Mucosa of rectum (tissue), 2 donors: ENCODE data around the gene GRIPAP1.

ENCODE experiments used
- H3K27ac ChIP-seq, 2 donors: one replicate each; pipeline ENCODE4 v1.7.0; 2013; ENCODE audit warnings: inconsistent platforms in 2 of 2, low read depth in 2 of 2, low read length in 2 of 2
- H3K27me3 ChIP-seq, 2 donors: one replicate each; pipeline ENCODE4 v1.7.0; 2013; ENCODE audit warnings: low read length in 2 of 2; ENCODE audit not compliant: control insufficient read depth in 2 of 2, insufficient read depth in 2 of 2
- H3K36me3 ChIP-seq, 2 donors: one replicate each; pipeline ENCODE4 v1.7.0; 2013; ENCODE audit warnings: low read length in 2 of 2; ENCODE audit not compliant: control insufficient read depth in 2 of 2, insufficient read depth in 2 of 2
- H3K4me1 ChIP-seq, 2 donors: one replicate each; pipeline ENCODE4 v1.7.0; 2013; ENCODE audit warnings: low read length in 2 of 2, mild to moderate bottlenecking in 1 of 2; ENCODE audit not compliant: control insufficient read depth in 2 of 2, insufficient read depth in 2 of 2
- H3K4me3 ChIP-seq, 2 donors: one replicate each; pipeline ENCODE4 v1.7.0; 2013; ENCODE audit warnings: low read length in 2 of 2
- H3K9ac ChIP-seq, 2 donors: one replicate each; pipeline ENCODE4 v1.7.0; 2013; ENCODE audit warnings: low read length in 2 of 2, low read depth in 1 of 2, mild to moderate bottlenecking in 1 of 2
- H3K9me3 ChIP-seq, 2 donors: one replicate each; pipeline ENCODE4 v1.7.0; 2013; ENCODE audit warnings: low read length in 2 of 2; ENCODE audit not compliant: control insufficient read depth in 2 of 2
- donor health status: healthy.
- donor health status: Normal muscosa, but diverticular disease.

GRIPAP1 gene

GRCh38 chrX:48965959-48966358 lies 36.1 kb downstream of the GRIPAP1 start:
- Histone ChIP-seq H3K4me3 (no peak overlapping the region), H3K4me1 (no peaks in the 10 kb centered on the region), H3K9ac (no peak overlapping the region)

GRCh38 chrX:48961585-48962091 lies 40.4 kb downstream of the GRIPAP1 start:
- Histone ChIP-seq H3K4me1 (peaks cover 2 to 5% of the 10 kb centered on the region in 2 donors), H3K4me3 (no peak overlapping the region), H3K27me3 (no peaks in the 10 kb centered on the region), H3K27ac (peak overlapping the region; percentile 41 to 53), H3K9me3 (no peaks in the 10 kb centered on the region), H3K36me3 (no peaks in the 10 kb centered on the region), H3K9ac (no peak overlapping the region)

More at GRCh38 chrX:48965959-48966358, 36.1 kb downstream of the GRIPAP1 start:
- no peak overlapping the region for H3K27ac ChIP-seq
- no peaks in the 10 kb centered on the region for H3K36me3 ChIP-seq
- H3K27me3 ChIP-seq: no peaks in the 10 kb centered on the region
- no peaks in the 10 kb centered on the region for H3K9me3 ChIP-seq

DNA sequence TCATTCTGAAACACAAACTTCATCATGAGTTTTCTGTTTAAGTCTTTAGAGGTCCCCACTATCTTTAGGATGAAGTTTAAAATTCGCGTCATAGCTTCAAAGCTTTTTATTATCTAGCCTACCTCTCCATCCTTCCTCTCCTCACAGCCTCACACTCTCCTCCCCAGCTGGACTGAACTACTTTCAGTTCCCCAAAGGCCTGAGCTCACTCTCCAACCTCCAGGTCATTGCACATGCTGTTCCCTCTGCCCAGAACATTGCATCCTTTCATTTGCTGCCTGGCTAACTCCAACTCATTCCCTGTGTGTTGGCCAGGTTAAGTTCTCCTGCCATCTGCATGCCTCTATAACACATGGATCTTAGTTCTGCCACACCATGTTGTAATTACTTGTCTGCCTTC lies 41.8 kb downstream of the GRIPAP1 start:
- Histone ChIP-seq H3K9me3 (no peaks in the 10 kb centered on the region), H3K4me1 (peaks cover 8 to 17% of the 10 kb centered on the region in 2 donors), H3K36me3 (no peaks in the 10 kb centered on the region), H3K27ac (no peak overlapping the region), H3K27me3 (no peaks in the 10 kb centered on the region), H3K4me3 (no peak overlapping the region), H3K9ac (no peak overlapping the region)

DNA sequence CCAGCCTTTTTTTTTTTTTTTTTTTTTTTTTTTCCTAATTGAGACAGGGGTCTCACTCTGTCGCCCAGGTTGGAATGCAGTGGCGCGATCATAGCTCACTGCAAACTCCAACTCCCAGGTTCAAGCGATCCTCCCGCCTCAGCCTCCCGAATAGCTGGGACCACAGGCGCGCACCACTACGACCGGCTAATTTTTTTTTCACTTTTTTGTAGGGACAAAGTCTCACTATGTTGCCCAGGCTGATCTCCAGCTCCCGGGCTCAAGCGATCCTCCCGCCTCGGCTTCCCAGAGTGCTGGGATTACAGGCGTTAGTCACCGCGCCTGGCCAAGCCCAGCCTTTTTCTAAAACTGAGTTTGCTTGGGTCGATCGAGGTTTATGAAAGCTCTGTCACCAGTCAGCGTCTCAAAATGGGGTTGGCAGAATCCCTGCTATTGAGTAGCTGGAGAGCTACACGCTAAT lies 43.4 kb downstream of the GRIPAP1 start:
- Histone ChIP-seq H3K4me1 (peaks cover 8 to 17% of the 10 kb centered on the region in 2 donors), H3K9ac (peak overlapping the region; percentile 70 to 75), H3K36me3 (no peaks in the 10 kb centered on the region), H3K4me3 (peak overlapping the region; percentile 65 to 84), H3K27me3 (no peaks in the 10 kb centered on the region), H3K9me3 (no peaks in the 10 kb centered on the region), H3K27ac (peak overlapping the region; percentile 87 to 98)

DNA sequence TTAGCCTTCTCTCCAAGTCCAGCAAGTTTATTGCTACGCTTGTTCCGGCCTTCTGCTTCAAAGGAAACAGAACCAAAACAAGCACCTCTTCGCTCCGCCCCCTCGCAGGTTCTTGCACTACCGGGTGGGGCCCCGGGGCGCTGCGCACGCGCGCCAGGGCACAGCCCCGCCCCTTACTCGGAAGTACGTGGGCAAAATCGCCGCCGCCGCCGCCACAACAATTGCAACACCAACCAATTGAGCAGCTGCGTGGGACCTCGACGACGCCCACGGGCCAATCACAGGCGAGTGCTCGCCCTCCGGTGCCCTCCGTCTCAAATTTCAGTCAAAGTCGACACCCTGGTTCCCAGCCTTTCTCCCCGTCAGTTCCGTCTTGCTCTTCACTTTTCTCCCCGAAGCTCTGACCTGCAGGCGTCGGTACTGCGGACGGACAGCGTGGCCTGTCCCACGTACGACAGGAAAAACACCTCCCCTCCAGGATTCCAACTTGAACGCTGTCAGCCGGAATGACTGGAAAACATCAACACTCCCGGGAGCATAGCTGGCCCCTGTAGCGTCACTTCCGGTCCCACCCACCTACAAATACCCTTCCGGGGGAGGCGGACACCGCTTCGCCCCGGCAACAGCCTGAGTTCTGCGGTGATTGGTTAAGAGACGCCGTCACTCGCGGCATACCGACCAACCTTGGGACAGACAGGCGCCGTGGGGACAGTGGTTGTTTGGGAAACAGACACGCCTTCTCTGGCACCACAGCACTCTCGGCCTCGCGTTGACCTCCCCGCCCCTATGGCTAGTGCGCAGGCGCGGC lies 44.0 kb downstream of the GRIPAP1 start:
- H3K27me3 ChIP-seq: no peaks in the 10 kb centered on the region
- H3K36me3 ChIP-seq: no peaks in the 10 kb centered on the region
- peak overlapping the region; percentile 97 to 98 for H3K27ac ChIP-seq
- H3K4me3 ChIP-seq: peak overlapping the region; percentile 71 to 84
- H3K9me3 ChIP-seq: no peaks in the 10 kb centered on the region
- peak overlapping the region; percentile 78 to 91 for H3K9ac ChIP-seq
- peaks cover 8 to 17% of the 10 kb centered on the region in 2 donors for H3K4me1 ChIP-seq

GRCh38 chrX:48957477-48957826 lies 44.6 kb downstream of the GRIPAP1 start, which contains the start of gene OTUD5:
Gene OTUD5, minus strand, starts transcription at chrX:48957607. Its CDS starts 37 bp downstream, at chrX:48957570.
- Histone ChIP-seq H3K4me1 (peaks cover 11 to 19% of the 10 kb centered on the region in 2 donors), H3K36me3 (no peaks in the 10 kb centered on the region), H3K9me3 (no peaks in the 10 kb centered on the region), H3K27ac (peak within 1 kb of the TSS; percentile 97 to 98), H3K9ac (peak within 1 kb of the TSS; percentile 78 to 91), H3K4me3 (peak within 1 kb of the TSS; percentile 71 to 84), H3K27me3 (no peaks in the 10 kb centered on the region)

DNA sequence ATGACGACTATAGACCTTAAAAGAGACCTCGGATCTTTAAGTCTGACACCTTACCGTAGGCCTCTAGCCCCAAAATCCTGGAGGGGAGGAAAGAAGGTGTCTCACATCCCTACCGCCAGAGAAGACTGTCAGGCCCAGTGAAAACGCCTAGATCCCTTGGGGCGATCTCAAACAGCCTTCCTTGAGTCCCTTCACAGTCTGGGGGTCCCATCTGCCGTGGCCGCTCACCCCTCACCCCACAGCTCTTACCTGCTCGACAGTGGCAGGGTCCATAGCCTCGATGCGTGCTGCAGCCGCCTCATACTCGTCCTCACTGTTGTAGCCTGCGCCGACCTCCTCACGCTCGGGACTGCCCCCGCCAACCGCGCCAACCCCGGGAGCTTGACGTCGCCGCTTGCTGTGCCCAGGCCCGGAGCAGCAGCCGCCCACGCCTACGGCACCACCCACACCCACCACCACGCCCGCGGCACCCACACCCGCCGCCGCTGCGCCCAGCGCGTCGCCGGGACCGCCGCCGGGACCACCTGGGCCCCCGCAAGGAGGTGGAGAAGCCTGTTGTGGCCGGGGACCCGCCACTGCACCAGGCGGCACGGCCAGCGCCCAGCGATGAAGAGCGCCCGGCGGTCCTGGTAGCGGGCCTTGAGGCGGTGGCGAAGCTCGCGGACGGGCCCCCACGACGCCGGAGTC lies 45.2 kb downstream of the GRIPAP1 start:
- no peaks in the 10 kb centered on the region for H3K36me3 ChIP-seq
- no peaks in the 10 kb centered on the region for H3K9me3 ChIP-seq
- no peaks in the 10 kb centered on the region for H3K27me3 ChIP-seq
- H3K4me3 ChIP-seq: peak overlapping the region; percentile 65 to 76
- peak overlapping the region; percentile 78 to 84 for H3K9ac ChIP-seq
- peaks cover 12 to 19% of the 10 kb centered on the region in 2 donors for H3K4me1 ChIP-seq
- peak overlapping the region; percentile 97 to 98 for H3K27ac ChIP-seq

DNA sequence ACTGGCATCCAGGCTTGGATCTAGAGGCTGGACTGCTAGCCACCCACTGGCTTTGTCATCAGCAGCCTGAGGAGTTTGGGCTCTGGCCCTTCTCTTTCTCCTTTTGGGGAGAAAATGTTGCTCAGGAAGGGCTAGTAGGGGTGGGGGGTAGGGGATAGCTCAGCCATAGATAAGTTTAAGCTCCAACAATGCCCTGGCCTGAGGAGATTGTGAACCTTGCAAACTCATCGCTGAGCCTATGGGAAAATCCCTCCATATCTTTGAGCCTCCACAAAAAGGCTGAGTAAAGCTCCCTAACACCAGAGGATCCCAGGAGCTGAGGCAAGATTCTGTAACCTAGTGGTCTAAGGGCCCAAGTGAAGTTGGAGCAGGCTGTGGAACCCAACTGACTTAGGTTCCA lies 53.5 kb downstream of the GRIPAP1 start:
- H3K27ac ChIP-seq: no peak overlapping the region
- no peak overlapping the region for H3K4me3 ChIP-seq

DNA sequence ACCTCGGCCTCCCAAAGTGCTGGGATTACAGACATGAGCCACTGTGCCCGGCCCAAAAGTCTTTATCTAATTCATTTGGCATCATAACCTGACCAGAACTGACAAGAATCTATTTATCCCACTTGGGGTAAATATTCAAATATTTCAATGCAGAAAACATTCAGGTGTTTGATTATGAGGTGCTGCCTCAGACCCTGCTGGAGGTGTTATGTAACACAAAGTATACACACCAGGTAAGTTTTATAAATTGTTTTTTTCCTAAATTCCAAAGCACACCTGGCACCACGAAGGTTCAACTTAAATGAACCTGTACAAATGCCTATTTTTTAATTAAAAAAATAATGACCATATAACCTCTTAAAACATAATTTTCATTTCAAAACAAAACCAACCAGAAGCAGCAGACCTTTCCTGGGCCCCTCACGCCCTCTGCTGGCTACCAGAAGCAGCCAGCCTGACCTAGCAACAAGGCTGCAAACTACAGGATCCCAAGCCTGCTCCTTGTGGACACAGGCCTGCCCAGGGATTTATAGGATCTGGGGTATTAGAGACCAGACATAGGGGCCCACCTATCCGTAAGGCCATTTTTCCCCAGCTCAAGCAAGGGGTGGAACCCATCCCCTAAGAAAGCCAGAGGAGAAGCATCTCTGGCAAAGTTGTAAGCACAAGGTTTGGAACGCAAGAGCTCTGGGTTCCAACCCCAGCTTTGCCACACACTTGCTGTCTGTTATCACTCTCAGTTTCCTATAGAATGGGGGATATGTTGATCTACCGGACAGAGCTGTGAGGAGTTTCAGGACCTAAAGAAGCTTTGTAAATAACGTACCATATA lies 56.3 kb downstream of the GRIPAP1 start:
- Histone ChIP-seq H3K27ac (no peak overlapping the region), H3K4me1 (peaks cover 0 to 3% of the 10 kb centered on the region in 2 donors)

More for the DNA sequence above, 53.5 kb downstream of the GRIPAP1 start:
- H3K27me3 ChIP-seq: no peaks in the 10 kb centered on the region
- H3K9me3 ChIP-seq: no peaks in the 10 kb centered on the region
- peaks cover 4 to 6% of the 10 kb centered on the region in 2 donors for H3K36me3 ChIP-seq
- H3K9ac ChIP-seq: no peak overlapping the region
- peaks cover 2 to 5% of the 10 kb centered on the region in 2 donors for H3K4me1 ChIP-seq

More for the DNA sequence above, 56.3 kb downstream of the GRIPAP1 start:
- Histone ChIP-seq H3K36me3 (peaks cover 6 to 8% of the 10 kb centered on the region in 2 donors), H3K27me3 (no peaks in the 10 kb centered on the region), H3K9ac (no peak overlapping the region), H3K9me3 (no peaks in the 10 kb centered on the region), H3K4me3 (no peak overlapping the region)
